Neural cell (in vitro differentiated cells): Measurements from ENCODE around the gene PLA2G2E. TPM values are rescaled to one million over a fixed set of nuclear protein-coding genes. Genes with fewer than 3 reads are reported as not detected.

Source experiments
- H2AFZ ChIP-seq: fragments of 200-600, 300-800 bp; sonication (generic), shearing (Covaris generic); 2 replicates; pipeline ENCODE4 v1.6.0; 2014; ENCODE audit warnings: low read depth, mild to moderate bottlenecking, antibody characterized with exemption, low read length, moderate library complexity
- H3F3A ChIP-seq: fragments of 200-600 bp; shearing (Covaris generic); 2 replicates; pipeline ENCODE4 v1.6.1; 2016; ENCODE audit warnings: mild to moderate bottlenecking, moderate library complexity, mixed read lengths, antibody characterized with exemption, low read length; ENCODE audit not compliant: insufficient read depth, poor library complexity, severe bottlenecking
- H3K27ac ChIP-seq: fragments of 200-600, 300-800 bp; sonication (generic), shearing (Covaris generic); 2 replicates; pipeline ENCODE4 v1.5.1; 2014; ENCODE audit warnings: mild to moderate bottlenecking, low read length, moderate library complexity
- H3K27me3 ChIP-seq: fragments of 300-800, 200-600 bp; sonication (generic), shearing (Covaris generic); 2 replicates; pipeline ENCODE4 v1.6.0; 2014; ENCODE audit warnings: mild to moderate bottlenecking, low read depth, low read length, moderate library complexity; ENCODE audit not compliant: insufficient read depth
- H3K36me3 ChIP-seq: fragments of 300-800, 200-600 bp; sonication (generic), shearing (Covaris generic); 2 replicates; pipeline ENCODE4 v1.5.1; 2014; ENCODE audit warnings: mild to moderate bottlenecking, antibody characterized with exemption, low read length, moderate library complexity; ENCODE audit not compliant: insufficient read depth
- H3K4me2 ChIP-seq: fragments of 300-800, 200-600 bp; sonication (generic), shearing (Covaris generic); 2 replicates; pipeline ENCODE4 v1.6.0; 2014; ENCODE audit warnings: mild to moderate bottlenecking, low read length
- H3K4me3 ChIP-seq: fragments of 300-800, 200-600 bp; sonication (generic), shearing (Covaris generic); 2 replicates; pipeline ENCODE4 v1.5.1; 2014; ENCODE audit warnings: mild to moderate bottlenecking, low read length, moderate library complexity
- H3K79me2 ChIP-seq: fragments of 200-600 bp; shearing (Covaris generic); replicated peaks from 2 replicates; pipeline ENCODE4 v1.6.0; 2014; ENCODE audit warnings: mild to moderate bottlenecking, low read length, moderate library complexity; ENCODE audit not compliant: insufficient read depth
- H3K9ac ChIP-seq: fragments of 300-800, 200-600 bp; sonication (generic), shearing (Covaris generic); 2 replicates; pipeline ENCODE4 v1.6.1; 2016; ENCODE audit warnings: mild to moderate bottlenecking, low read length, mixed read lengths
- H3K9me2 ChIP-seq: fragments of 200-600 bp; shearing (Covaris generic); 2 replicates; pipeline ENCODE4 v1.6.1; 2016; ENCODE audit warnings: mild to moderate bottlenecking, low read length, mixed read lengths; ENCODE audit not compliant: insufficient read depth
- H3K9me3 ChIP-seq: fragments of 200-600, 300-800 bp; sonication (generic), shearing (Covaris generic); 2 replicates; pipeline ENCODE4 v1.6.1; 2016; ENCODE audit warnings: mild to moderate bottlenecking, mixed run types, low read length, moderate library complexity, mixed read lengths
- H4K20me1 ChIP-seq: fragments of 200-600 bp; shearing (Covaris generic); 2 replicates; pipeline ENCODE4 v1.6.1; 2016; ENCODE audit warnings: mild to moderate bottlenecking, mixed run types; ENCODE audit not compliant: insufficient read depth
- CTCF ChIP-seq: fragments of 450-650 bp; IDR thresholded peaks from 2 replicates; pipeline ENCODE4 v1.5.1; 2014; ENCODE audit warnings: antibody characterized with exemption, mild to moderate bottlenecking, moderate library complexity; ENCODE audit not compliant: poor library complexity, severe bottlenecking
- EP300 ChIP-seq: fragments of 450-650 bp; conservative IDR thresholded peaks from 2 replicates; pipeline ENCODE4 v1.6.1; 2014; ENCODE audit warnings: antibody characterized with exemption, mild to moderate bottlenecking, moderate library complexity; ENCODE audit not compliant: poor library complexity, severe bottlenecking
- EZH2 ChIP-seq: fragments of 200-600, 300-800 bp; shearing (Covaris generic), sonication (generic); IDR thresholded peaks from 2 replicates; pipeline ENCODE4 v1.6.1; 2014; ENCODE audit warnings: antibody characterized with exemption, low read length, borderline replicate concordance, mild to moderate bottlenecking; ENCODE audit not compliant: insufficient read depth, poor library complexity, severe bottlenecking
- MXI1 ChIP-seq: fragments of 450-650 bp; conservative IDR thresholded peaks from 2 replicates; pipeline ENCODE4 v1.6.1; 2014; ENCODE audit warnings: antibody characterized with exemption, mild to moderate bottlenecking; ENCODE audit not compliant: poor library complexity, severe bottlenecking
- POLR2AphosphoS5 ChIP-seq: IDR thresholded peaks from 2 replicates; pipeline ENCODE4 v1.6.1; 2012
- RAD21 ChIP-seq: fragments of 450-650 bp; conservative IDR thresholded peaks from 2 replicates; pipeline ENCODE4 v1.6.1; 2014; ENCODE audit warnings: antibody characterized with exemption, mild to moderate bottlenecking, moderate library complexity
- REST ChIP-seq: IDR thresholded peaks from 2 replicates; pipeline ENCODE4 v1.6.1; 2012; ENCODE audit warnings: borderline replicate concordance
- SMC3 ChIP-seq: fragments of 450-650 bp; conservative IDR thresholded peaks from 2 replicates; pipeline ENCODE4 v1.6.1; 2014; ENCODE audit warnings: antibody characterized with exemption, mild to moderate bottlenecking, moderate library complexity; ENCODE audit not compliant: poor library complexity
- TAF1 ChIP-seq: IDR thresholded peaks from 2 replicates; pipeline ENCODE4 v1.6.1; 2012; ENCODE audit warnings: low read depth
- polyA plus RNA-seq: library from polyadenylated mRNA; depleted of rRNA; stranded (reverse); fragments of >200 nt; gene quantifications from 2 replicates; pipeline ENCODE4 v1.2.3, GENCODE V29; 2014

PLA2G2E gene
- polyA plus RNA-seq, 1 donor from 2014 or later = not detected

- Histone ChIP-seq H3K9me3 (no peaks in the 10 kb centered on the region), H3K9ac (no peak overlapping the region), H2AFZ (no peak overlapping the region), H4K20me1 (no peaks in the 10 kb centered on the region), H3K4me2 (no peak overlapping the region), H3K9me2 (no peaks in the 10 kb centered on the region), H3K36me3 (no peaks in the 10 kb centered on the region), H3K27ac (no peak overlapping the region), H3F3A (no peaks in the 10 kb centered on the region), H3K4me3 (no peak overlapping the region), H3K27me3 (no peaks in the 10 kb centered on the region), H3K79me2 (no peaks in the 10 kb centered on the region)
- TF ChIP-seq EZH2 = no peak
- no peak for TF ChIP-seq POLR2AphosphoS5
- no peak for TF ChIP-seq SMC3
- TF ChIP-seq EP300 = no peak
- no peak for TF ChIP-seq CTCF
- TF ChIP-seq RAD21 = no peak
- no peak for TF ChIP-seq MXI1
- no peak for TF ChIP-seq TAF1
Measured at GRCh38 chr1:19877181-19877750, 46.2 kb downstream of the PLA2G2E start.

GRCh38 chr1:19872190-19872589, 51.2 kb downstream of the PLA2G2E start:
- no peaks in the 10 kb centered on the region for H3K9me3 ChIP-seq
- TF ChIP-seq CTCF = no peak
- no peak for TF ChIP-seq POLR2AphosphoS5
- TF ChIP-seq EZH2 = no peak
- TF ChIP-seq RAD21 = no peak
- TF ChIP-seq EP300 = no peak
- no peak for TF ChIP-seq REST
- TF ChIP-seq TAF1 = no peak
- TF ChIP-seq MXI1 = no peak
- TF ChIP-seq SMC3 = no peak
- no peak overlapping the region for H3K4me3 ChIP-seq
- no peak overlapping the region for H2AFZ ChIP-seq
- H3K36me3 ChIP-seq = no peaks in the 10 kb centered on the region
- no peaks in the 10 kb centered on the region for H3K9me2 ChIP-seq
- no peaks in the 10 kb centered on the region for H3K27me3 ChIP-seq
- no peaks in the 10 kb centered on the region for H3K79me2 ChIP-seq
- no peaks in the 10 kb centered on the region for H4K20me1 ChIP-seq
- no peak overlapping the region for H3K9ac ChIP-seq
- no peak overlapping the region for H3K4me2 ChIP-seq
- H3K27ac ChIP-seq = no peak overlapping the region
- H3F3A ChIP-seq = no peaks in the 10 kb centered on the region

Other genes starting within 250 kb of the PLA2G2E start
- gene TMCO4, start 123.7 kb downstream of the PLA2G2E start, polyA plus RNA-seq = not detected in 2 replicates
- not detected in 2 replicates for gene RNF186, start 108.3 kb downstream of the PLA2G2E start, polyA plus RNA-seq
- gene OTUD3, start 41.2 kb downstream of the PLA2G2E start, polyA plus RNA-seq = 21.3 and 24.0 TPM in 2 replicates
- gene PLA2G2A, start 56.0 kb upstream of the PLA2G2E start, polyA plus RNA-seq = not detected in 2 replicates
- gene PLA2G5, start 146.6 kb upstream of the PLA2G2E start, polyA plus RNA-seq = not detected in 2 replicates
- not detected in 2 replicates for gene PLA2G2D, start 195.9 kb upstream of the PLA2G2E start, polyA plus RNA-seq
- gene PLA2G2F, start 215.7 kb upstream of the PLA2G2E start, polyA plus RNA-seq = not detected in 2 replicates